Measurements from ENCODE around the gene PRDM12.

The PRDM12 gene

DNA sequence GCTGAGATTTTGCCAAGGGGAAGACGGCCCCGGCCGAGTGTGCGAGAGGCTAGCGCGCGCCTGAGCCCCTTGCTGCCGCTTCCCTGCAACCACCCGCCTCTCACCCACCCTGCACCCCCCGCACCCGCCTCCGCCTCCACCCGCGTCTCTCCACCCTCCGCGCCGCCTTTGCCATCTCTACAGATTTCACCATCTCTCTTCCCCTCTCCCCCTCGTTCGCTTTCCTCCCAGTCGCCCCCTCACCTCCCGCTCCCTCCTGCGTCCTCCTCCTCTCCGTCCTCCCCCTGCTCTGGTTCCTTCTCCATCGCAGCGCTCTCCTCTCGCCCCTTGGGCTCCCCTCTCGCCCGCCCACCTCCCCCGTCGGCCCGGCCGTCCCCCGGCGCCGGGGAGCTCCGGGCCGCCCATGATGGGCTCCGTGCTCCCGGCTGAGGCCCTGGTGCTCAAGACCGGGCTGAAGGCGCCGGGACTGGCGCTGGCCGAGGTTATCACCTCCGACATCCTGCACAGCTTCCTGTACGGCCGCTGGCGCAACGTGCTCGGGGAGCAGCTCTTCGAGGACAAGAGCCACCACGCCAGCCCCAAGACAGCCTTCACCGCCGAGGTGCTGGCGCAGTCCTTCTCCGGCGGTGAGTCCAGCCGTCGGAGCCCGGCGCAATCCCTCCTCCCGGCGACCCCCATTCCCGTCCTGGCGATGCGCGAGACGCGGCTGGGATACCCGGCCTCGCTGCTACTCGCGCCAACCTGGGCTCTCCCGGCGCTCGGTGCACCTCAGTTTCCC, at the start of gene PRDM12:
Gene PRDM12 (plus strand): TSS at position 344 of the 778 bp plus-strand sequence. CDS start 60 bp downstream, at position 404.
- DNase-seq, result no peak

DNA sequence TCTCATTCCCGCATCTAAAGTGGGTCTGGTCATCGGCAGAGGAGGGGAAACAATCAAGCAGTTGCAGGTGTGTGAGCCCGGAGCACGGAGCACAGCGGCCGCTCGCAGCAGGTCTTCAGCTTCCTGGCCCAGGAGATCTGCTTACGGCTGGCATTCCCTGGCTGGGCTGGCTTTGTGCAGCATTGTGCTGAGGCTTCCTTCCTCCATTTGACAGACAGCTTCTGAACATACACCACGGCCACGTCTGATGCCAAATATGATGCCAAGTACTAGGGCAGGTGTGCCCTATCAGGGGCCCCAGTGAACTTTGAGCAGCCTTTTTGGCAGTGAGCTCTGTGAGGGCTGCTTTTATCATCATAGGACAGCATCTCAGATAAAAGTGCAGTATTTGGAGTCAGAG, 47.9 kb upstream of the PRDM12 start:
- DNase-seq, result no peak

GRCh38 chr9:130623466-130623865, 40.9 kb upstream of the PRDM12 start:
- no peak for DNase-seq

DNA sequence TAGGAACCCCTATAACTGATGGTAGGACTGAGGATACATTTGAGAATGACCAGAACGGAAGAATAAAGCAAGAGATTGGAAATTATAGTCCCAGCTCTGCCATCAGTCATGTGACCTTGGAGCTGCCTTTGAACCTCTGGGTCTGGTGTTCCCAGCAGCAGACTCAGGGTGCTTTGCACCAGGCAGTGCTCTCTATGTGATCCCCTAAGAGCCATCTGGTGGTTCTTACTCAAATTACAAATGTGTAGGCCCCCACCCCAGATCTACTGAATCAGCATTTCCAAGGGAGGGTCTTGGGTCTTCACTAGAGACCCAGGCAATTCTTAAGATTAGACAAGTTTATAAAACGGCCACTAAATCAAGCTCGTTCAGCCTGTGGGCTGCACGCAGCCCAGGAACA, 40.2 kb upstream of the PRDM12 start:
- no peak for DNase-seq

DNA sequence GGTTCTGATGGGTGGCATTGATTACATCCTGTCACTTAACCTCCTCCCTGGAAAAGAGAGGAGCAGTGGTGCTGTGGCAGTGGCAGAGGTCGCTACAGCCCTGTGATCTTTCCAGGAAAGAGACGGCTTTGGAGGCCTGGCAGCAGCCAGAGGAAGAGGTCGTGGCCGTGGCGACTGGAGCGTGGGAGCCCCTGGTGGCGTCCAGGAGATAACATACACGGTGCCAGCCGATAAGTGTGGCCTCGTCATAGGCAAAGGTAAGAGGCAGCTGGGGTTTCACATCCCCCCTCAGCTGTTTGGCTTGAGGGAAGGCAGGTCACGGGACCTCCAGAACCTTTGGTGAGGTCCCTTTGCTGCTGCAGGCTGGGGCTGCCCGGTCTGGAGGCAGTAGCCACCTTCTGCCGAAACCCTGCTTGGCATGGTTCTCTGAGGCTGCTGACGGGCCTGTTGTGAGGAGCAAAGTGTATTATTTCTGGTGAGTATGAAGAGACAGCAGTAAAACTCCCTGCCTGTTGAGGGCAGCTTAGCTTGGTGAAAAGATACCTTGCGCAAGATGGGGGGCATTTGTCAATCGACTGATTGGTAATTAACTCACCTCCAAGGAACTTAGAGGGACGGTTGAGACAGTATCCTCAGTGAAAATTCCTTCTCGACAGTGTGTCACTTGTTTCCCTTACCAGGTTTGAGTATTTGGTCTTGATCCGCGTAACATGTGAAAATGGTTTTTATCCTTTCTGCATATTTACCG, 38.0 kb upstream of the PRDM12 start:
- no peak for DNase-seq

- DNase-seq, result no peak
Measured at GRCh38 chr9:130627051-130627450, 37.3 kb upstream of the PRDM12 start.

DNA sequence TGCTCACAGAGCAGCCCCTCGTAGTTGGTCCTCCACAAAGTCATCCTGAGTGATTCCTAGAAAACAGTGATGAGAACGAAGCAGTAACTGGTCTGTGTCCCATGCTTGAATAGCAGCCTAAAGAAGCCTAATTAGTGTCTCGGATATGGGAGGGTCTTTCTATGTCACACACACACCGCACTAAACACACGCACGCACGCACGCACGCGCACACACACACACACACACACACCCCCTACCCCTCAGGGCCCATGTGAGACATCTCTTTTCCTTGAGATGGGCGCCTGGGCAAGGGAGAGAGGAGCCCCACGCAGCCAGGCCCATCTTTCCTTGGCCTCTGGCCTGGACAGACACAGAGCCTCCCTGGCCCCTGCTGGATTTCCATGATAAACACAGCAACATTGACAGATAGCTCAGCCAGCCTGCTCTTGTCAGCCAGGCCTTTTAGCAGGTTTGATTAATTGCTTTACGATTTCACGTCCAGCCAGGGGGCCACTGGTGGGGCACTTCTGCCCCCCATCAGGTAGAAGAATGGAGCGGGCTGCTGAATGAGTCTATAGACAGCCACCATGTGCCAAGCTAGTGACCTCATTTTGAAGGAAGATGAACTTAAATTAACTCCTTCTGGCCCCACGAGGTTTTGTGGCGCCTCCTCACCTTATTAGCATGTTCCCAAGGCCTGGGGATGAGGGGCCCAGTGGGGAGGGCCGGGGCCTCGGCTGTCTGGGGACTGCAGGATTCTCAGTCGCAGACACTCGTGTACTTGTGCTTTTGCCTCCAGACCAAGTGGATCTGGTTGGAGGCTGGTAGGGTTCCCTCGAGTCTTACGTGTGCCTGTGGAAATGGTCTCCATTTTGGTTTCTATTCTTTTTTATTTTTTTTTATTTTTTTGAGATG, 36.2 kb upstream of the PRDM12 start:
- no peak for DNase-seq

DNA sequence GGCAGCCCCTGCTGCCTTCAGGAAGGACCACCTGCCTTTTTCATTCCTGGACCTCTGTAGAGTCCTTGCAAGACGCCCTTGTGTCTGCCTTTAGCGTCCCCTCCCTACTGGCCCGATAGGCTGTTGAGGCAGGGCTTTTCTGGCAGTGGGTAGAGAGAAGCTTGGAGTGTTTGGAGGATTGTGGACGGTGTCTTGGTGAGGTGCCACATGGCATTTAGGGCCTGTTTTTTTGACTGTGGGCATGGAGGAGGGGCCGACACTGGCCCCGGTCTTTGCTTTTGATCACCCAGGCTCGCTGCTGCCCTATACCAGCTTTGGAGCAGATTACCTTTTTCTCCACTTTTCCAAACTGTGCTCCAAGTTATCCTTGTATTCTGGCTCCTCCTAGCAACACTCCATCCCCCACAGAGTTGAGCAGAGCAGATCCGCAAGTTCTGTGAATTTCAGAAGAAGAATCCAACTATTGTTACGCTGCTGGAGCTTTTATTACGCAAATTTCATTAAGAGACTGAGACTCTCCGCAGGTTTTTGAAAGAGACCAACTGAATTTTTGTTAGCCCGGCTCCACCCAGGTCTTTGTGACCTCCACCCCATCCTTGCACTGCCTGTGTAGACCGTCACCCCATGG, 34.8 kb upstream of the PRDM12 start:
- no peak for DNase-seq

- DNase-seq, result no peak
Measured at GRCh38 chr9:130630071-130630450, 34.3 kb upstream of the PRDM12 start.

DNA sequence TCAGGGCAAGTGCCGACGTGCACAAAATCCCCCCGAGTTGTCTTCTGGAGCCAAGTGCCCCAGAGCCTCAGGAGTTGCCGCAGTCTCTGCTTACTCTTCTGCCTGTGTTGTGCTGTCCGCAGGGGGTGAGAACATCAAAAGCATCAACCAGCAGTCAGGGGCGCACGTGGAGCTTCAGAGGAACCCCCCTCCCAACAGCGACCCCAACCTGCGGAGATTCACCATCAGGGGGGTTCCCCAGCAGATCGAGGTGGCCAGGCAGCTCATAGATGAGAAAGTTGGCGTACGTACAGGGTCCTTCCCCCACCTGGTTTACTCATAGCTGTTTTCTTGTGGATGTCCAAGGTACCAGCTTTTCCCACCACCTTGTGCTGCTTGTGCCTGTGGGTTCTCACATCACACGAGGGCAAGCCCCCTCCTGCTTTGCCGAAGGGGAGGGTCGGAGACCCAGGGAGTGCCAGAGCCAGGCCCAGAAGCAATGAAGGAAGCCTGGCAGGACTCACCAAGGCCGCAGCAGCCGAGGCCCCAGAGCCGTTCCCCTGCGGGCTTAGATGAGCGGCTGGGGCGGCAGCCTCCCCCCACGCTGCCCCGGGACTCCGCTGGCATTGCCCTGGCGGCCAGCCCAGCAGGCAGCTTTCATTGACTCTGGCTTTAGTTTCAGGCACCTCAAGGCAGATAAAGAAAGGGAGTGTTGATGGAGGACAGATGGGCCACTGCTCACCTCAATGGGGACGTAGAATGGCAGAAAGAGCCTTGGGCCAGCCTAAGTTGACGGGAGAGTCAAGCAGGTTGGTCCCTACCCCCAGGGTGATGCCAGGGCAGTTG, 33.7 kb upstream of the PRDM12 start:
- no peak for DNase-seq

DNA sequence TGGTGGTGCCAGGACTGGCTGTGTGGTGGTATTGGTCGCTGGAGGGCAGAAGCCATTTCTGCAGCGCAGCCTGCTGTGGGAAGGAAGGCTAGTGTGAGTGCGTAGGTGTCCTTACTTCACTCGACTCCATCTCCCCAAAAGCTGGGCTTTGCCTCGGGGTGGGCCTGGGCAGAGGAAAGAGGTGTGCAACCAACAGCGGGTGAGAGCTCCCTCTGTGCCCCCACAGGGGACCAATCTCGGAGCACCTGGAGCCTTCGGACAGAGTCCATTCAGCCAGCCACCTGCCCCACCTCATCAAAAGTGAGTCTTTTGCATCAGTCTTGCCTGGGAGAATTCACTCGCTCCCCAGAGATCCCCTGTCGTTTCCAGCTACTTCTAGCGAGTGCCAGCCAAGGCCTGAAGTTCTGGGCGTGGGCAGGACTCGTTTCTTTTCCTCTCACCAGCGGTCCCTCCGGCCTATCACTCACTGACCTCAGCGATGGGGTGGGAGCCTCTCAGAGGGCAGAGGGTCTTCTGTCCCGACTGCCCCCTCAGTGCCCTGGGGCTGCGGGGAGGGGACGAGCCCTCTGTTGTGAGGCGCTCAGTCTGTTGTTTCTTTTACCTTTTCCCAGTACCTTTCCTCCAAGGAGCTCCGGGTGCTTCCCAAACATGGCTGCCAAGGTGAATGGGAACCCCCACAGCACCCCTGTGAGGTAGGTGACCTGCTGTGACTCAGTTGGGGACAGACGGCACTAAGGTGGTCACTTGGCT, 32.9 kb upstream of the PRDM12 start:
- no peak for DNase-seq

GRCh38 chr9:130632081-130632710, 32.2 kb upstream of the PRDM12 start:
- DNase-seq, result no peak

GRCh38 chr9:130632841-130633240, 31.6 kb upstream of the PRDM12 start:
- DNase-seq, result no peak

DNA sequence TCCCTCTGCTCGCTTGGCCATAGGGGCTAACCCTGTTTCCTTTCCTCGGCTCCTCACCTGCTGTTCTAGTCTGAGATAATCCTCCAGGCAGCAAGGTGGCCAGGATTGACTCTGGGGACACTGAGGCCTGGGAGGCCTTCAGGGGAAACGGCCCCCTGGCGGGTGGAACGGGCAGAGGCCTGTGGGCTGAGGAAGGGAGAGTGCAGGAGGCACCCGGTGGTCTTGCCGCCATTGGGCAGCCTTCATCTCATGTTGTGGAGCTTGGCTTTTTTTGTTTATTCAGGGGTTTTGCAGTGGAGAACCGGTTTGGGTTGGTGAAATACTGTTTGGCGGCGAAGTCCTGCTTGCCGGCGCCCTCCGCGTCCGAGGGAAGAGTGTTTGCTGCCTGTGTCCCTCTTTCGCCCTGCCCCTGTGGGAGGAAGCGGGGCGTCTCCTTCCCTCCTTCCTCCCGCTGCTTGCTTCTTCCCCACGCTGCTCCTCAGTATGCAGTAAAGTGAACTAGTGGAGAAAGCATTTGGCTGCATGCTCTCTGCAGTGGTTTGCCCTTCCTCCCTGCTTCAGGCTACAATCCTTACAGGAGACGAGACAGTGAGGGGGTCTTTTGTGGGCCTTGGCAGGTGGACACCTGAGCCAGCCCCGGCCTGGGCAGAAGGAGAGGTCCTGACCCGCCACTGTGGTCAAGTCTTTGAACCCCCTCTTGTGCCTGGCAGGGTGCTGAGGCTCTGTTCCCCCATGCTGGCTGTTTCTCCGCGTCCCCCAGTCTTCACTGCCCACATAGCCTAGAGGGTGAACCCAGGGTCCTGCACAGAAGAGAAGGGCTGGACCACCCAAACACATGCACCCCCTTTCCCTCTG, 30.8 kb upstream of the PRDM12 start:
- no peak for DNase-seq

DNA sequence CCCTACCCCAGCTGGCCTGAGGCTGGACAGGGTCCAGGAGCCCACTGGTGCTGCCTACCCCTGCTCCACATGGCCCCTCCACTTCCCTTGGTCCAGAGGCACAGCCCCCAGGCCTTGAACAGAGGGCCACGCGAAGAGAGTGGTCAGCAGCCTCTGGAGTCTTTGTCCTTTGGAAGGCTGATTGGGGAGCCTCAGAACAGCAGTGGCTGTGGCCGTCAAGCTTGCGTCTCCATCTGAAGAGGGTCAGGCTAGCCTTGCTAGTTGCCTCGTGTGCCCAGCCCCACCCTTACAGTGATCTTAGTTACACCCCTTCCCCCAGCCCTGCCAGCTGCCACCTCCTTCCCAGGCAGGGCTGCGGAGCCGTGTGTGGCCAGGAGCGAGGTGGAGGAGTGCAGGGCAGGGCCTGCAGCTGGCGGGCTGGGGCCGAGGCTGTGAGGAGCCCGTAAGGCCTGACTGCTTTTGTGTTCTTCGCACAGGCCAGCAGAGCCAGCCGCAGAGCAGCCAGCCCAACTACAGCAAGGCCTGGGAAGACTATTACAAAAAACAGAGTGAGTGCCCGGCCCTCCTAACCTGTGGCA, 30.1 kb upstream of the PRDM12 start:
- peak; percentile 1 for DNase-seq

- no peak for DNase-seq
Measured at GRCh38 chr9:130634801-130635200, 29.6 kb upstream of the PRDM12 start.

GRCh38 chr9:130635306-130635705, 29.1 kb upstream of the PRDM12 start:
- DNase-seq, result no peak

DNA sequence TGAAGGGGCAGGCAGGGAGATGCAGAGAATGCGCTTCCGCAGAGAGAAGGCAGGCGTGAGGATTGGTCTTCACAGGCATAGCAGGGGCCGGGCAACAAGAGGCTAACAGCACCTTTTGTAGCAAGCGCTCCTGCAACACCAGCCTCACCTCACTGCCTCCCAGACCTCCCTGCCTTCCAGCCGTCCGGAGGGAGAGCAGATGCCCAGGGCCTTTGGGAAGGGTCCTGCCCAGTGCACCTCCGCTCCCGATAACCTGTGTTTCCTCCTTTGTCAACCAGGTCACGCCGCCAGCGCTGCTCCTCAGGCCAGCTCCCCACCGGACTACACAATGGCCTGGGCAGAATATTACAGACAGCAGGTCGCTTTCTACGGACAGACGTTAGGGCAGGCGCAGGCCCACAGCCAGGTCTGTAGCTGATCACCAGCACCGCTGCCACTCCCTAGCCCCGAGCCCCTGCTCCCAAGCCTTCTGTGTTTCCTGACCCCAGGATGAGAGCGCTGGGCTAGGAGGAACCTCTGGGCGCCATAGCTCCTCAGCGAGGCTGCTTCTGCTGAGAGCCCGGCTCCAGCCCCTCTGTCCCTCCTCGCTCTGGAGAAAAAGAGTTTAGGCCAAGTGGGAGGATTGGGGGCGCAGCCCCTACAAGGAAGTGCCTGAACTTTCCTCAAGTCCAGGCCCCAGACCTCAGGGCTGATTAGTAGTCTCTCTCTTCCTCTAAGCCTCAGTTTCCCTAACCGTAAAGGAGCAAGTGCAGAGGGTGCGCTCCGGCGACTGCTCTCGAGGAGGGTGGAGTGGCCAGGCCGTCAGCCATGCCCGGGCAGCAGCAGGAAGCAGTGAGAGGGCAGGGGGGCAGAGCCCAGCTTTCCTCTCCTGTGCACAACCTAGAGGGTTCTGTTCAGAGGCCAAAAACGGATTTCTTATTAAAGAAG, 28.4 kb upstream of the PRDM12 start:
- no peak for DNase-seq
